Measurements from ENCODE around the gene DLX5.

The DLX5 gene

GRCh38 chr7:97003262-97004246 is 21.1 kb downstream of the DLX5 start:
- Histone ChIP-seq H3K36me3 (ENCODE audit: control insufficient read depth, insufficient read depth, low read length) (no peaks in the 10 kb centered on the region), H3K9me3 (ENCODE audit: control insufficient read depth, insufficient read depth, low read depth, low read length) (no peaks in the 10 kb centered on the region), H3K9ac (ENCODE audit: low read length) (no peak overlapping the region), H3K4me1 (ENCODE audit: control insufficient read depth, insufficient read depth, low read length) (peaks cover 56% of the 10 kb centered on the region), H3K27ac (ENCODE audit: low read depth, low read length) (no peak overlapping the region), H3K27me3 (ENCODE audit: control insufficient read depth, insufficient read depth, low read length) (peaks cover 99% of the 10 kb centered on the region), H3K4me3 (ENCODE audit: low read depth, low read length) (peak overlapping the region; percentile 43; the same call in 1 of the 2 replicates)

- peaks cover 60% of the 10 kb centered on the region for H3K4me1 ChIP-seq (ENCODE audit: control insufficient read depth, insufficient read depth, low read length)
- no peak overlapping the region for H3K27ac ChIP-seq (ENCODE audit: low read depth, low read length)
- peak overlapping the region; percentile 11 for H3K9ac ChIP-seq (ENCODE audit: low read length)
- no peaks in the 10 kb centered on the region for H3K9me3 ChIP-seq (ENCODE audit: control insufficient read depth, insufficient read depth, low read depth, low read length)
- H3K4me3 ChIP-seq (ENCODE audit: low read depth, low read length), result peak overlapping the region; percentile 43
- H3K36me3 ChIP-seq (ENCODE audit: control insufficient read depth, insufficient read depth, low read length), result no peaks in the 10 kb centered on the region
- H3K27me3 ChIP-seq (ENCODE audit: control insufficient read depth, insufficient read depth, low read length), result peaks cover 99% of the 10 kb centered on the region
Observed at GRCh38 chr7:97002555-97003261, 21.9 kb downstream of the DLX5 start.

- Histone ChIP-seq H3K4me3 (ENCODE audit: low read depth, low read length) (peak overlapping the region; percentile 43), H3K27me3 (ENCODE audit: control insufficient read depth, insufficient read depth, low read length) (peaks cover 99% of the 10 kb centered on the region), H3K9ac (ENCODE audit: low read length) (peak overlapping the region; percentile 11), H3K36me3 (ENCODE audit: control insufficient read depth, insufficient read depth, low read length) (no peaks in the 10 kb centered on the region), H3K4me1 (ENCODE audit: control insufficient read depth, insufficient read depth, low read length) (peaks cover 59% of the 10 kb centered on the region), H3K9me3 (ENCODE audit: control insufficient read depth, insufficient read depth, low read depth, low read length) (no peaks in the 10 kb centered on the region), H3K27ac (ENCODE audit: low read depth, low read length) (no peak overlapping the region)
Observed at GRCh38 chr7:97001656-97002554, 22.7 kb downstream of the DLX5 start.

GRCh38 chr7:97001221-97001620 is 23.4 kb downstream of the DLX5 start:
- H3K4me3 ChIP-seq (ENCODE audit: low read depth, low read length), result peak overlapping the region; percentile 17; the same call in 1 of the 2 replicates
- H3K9ac ChIP-seq (ENCODE audit: low read length), result no peak overlapping the region
- no peaks in the 10 kb centered on the region for H3K9me3 ChIP-seq (ENCODE audit: control insufficient read depth, insufficient read depth, low read depth, low read length)
- H3K27me3 ChIP-seq (ENCODE audit: control insufficient read depth, insufficient read depth, low read length), result peaks cover 100% of the 10 kb centered on the region
- no peaks in the 10 kb centered on the region for H3K36me3 ChIP-seq (ENCODE audit: control insufficient read depth, insufficient read depth, low read length)
- no peak overlapping the region for H3K27ac ChIP-seq (ENCODE audit: low read depth, low read length)
- peaks cover 62% of the 10 kb centered on the region for H3K4me1 ChIP-seq (ENCODE audit: control insufficient read depth, insufficient read depth, low read length)

- no peak overlapping the region for H3K27ac ChIP-seq (ENCODE audit: low read depth, low read length)
- no peaks in the 10 kb centered on the region for H3K9me3 ChIP-seq (ENCODE audit: control insufficient read depth, insufficient read depth, low read depth, low read length)
- H3K36me3 ChIP-seq (ENCODE audit: control insufficient read depth, insufficient read depth, low read length), result no peaks in the 10 kb centered on the region
- H3K27me3 ChIP-seq (ENCODE audit: control insufficient read depth, insufficient read depth, low read length), result peaks cover 100% of the 10 kb centered on the region
- H3K4me3 ChIP-seq (ENCODE audit: low read depth, low read length), result no peak overlapping the region
- H3K9ac ChIP-seq (ENCODE audit: low read length), result no peak overlapping the region
- peaks cover 62% of the 10 kb centered on the region for H3K4me1 ChIP-seq (ENCODE audit: control insufficient read depth, insufficient read depth, low read length)
Observed at GRCh38 chr7:96998744-96999143, 25.9 kb downstream of the DLX5 start.

- Histone ChIP-seq H3K9me3 (ENCODE audit: control insufficient read depth, insufficient read depth, low read depth, low read length) (no peaks in the 10 kb centered on the region), H3K9ac (ENCODE audit: low read length) (no peak overlapping the region), H3K4me3 (ENCODE audit: low read depth, low read length) (no peak overlapping the region), H3K4me1 (ENCODE audit: control insufficient read depth, insufficient read depth, low read length) (peaks cover 60% of the 10 kb centered on the region), H3K36me3 (ENCODE audit: control insufficient read depth, insufficient read depth, low read length) (no peaks in the 10 kb centered on the region), H3K27ac (ENCODE audit: low read depth, low read length) (no peak overlapping the region), H3K27me3 (ENCODE audit: control insufficient read depth, insufficient read depth, low read length) (peaks cover 100% of the 10 kb centered on the region)
Observed at GRCh38 chr7:96998333-96998732, 26.3 kb downstream of the DLX5 start.

GRCh38 chr7:96997512-96998032 is 27.1 kb downstream of the DLX5 start:
- Histone ChIP-seq H3K9ac (ENCODE audit: low read length) (no peak overlapping the region), H3K27ac (ENCODE audit: low read depth, low read length) (no peak overlapping the region), H3K9me3 (ENCODE audit: control insufficient read depth, insufficient read depth, low read depth, low read length) (no peaks in the 10 kb centered on the region), H3K27me3 (ENCODE audit: control insufficient read depth, insufficient read depth, low read length) (peaks cover 100% of the 10 kb centered on the region), H3K36me3 (ENCODE audit: control insufficient read depth, insufficient read depth, low read length) (no peaks in the 10 kb centered on the region), H3K4me1 (ENCODE audit: control insufficient read depth, insufficient read depth, low read length) (peaks cover 56% of the 10 kb centered on the region), H3K4me3 (ENCODE audit: low read depth, low read length) (no peak overlapping the region)

GRCh38 chr7:96996958-96997511 is 27.6 kb downstream of the DLX5 start:
- Histone ChIP-seq H3K9me3 (ENCODE audit: control insufficient read depth, insufficient read depth, low read depth, low read length) (no peaks in the 10 kb centered on the region), H3K4me3 (ENCODE audit: low read depth, low read length) (peak overlapping the region; percentile 16), H3K27ac (ENCODE audit: low read depth, low read length) (no peak overlapping the region), H3K36me3 (ENCODE audit: control insufficient read depth, insufficient read depth, low read length) (no peaks in the 10 kb centered on the region), H3K4me1 (ENCODE audit: control insufficient read depth, insufficient read depth, low read length) (peaks cover 56% of the 10 kb centered on the region), H3K9ac (ENCODE audit: low read length) (no peak overlapping the region), H3K27me3 (ENCODE audit: control insufficient read depth, insufficient read depth, low read length) (peaks cover 100% of the 10 kb centered on the region)

GRCh38 chr7:96996111-96996957 is 28.3 kb downstream of the DLX5 start:
- Histone ChIP-seq H3K4me1 (ENCODE audit: control insufficient read depth, insufficient read depth, low read length) (peaks cover 54% of the 10 kb centered on the region), H3K27ac (ENCODE audit: low read depth, low read length) (no peak overlapping the region), H3K27me3 (ENCODE audit: control insufficient read depth, insufficient read depth, low read length) (peaks cover 100% of the 10 kb centered on the region), H3K4me3 (ENCODE audit: low read depth, low read length) (peak overlapping the region; percentile 16), H3K9ac (ENCODE audit: low read length) (no peak overlapping the region), H3K9me3 (ENCODE audit: control insufficient read depth, insufficient read depth, low read depth, low read length) (no peaks in the 10 kb centered on the region), H3K36me3 (ENCODE audit: control insufficient read depth, insufficient read depth, low read length) (no peaks in the 10 kb centered on the region)
